Neural progenitor cell (in vitro differentiated cells): ENCODE measurements around the gene YBEY. TPM values are rescaled to one million over a fixed set of nuclear protein-coding genes. Genes with fewer than 3 reads are reported as not detected.
A peak's percentile ranks its signal among the peaks of the same experiment; 100 is the strongest.

Source experiments
- DNase-seq: peaks from one replicate; pipeline ENCODE4 v3.0.0-alpha.2; 2016; ENCODE audit warnings: low spot score
- H2AFZ ChIP-seq: fragments of 200-600 bp; sonication (generic); replicated peaks from 2 replicates; pipeline ENCODE4 v1.6.1; 2016; ENCODE audit warnings: antibody characterized with exemption
- H3F3A ChIP-seq: fragments of 200-600 bp; sonication (generic); 2 replicates; pipeline ENCODE4 v1.6.1; 2016; ENCODE audit warnings: antibody characterized with exemption, low read depth
- H3K27ac ChIP-seq: fragments of 200-600 bp; sonication (generic); 2 replicates; pipeline ENCODE4 v1.5.1; 2016; ENCODE audit warnings: mild to moderate bottlenecking
- H3K27me3 ChIP-seq: fragments of 200-600 bp; sonication (generic); 2 replicates; pipeline ENCODE4 v1.6.1; 2016; ENCODE audit warnings: mild to moderate bottlenecking, moderate library complexity
- H3K36me3 ChIP-seq: fragments of 200-600 bp; sonication (generic); 2 replicates; pipeline ENCODE4 v1.5.1; 2016
- H3K4me1 ChIP-seq: fragments of 200-600 bp; sonication (generic); 2 replicates; pipeline ENCODE4 v1.6.1; 2016; ENCODE audit warnings: mixed run types
- H3K4me2 ChIP-seq: fragments of 200-600 bp; sonication (generic); 2 replicates; pipeline ENCODE4 v1.6.1; 2016
- H3K4me3 ChIP-seq: fragments of 200-600 bp; sonication (generic); 2 replicates; pipeline ENCODE4 v1.5.1; 2016
- H3K79me2 ChIP-seq: fragments of 200-600 bp; sonication (generic); 2 replicates; pipeline ENCODE4 v1.6.1; 2016; ENCODE audit warnings: low read depth
- H3K9ac ChIP-seq: fragments of 200-600 bp; sonication (generic); 2 replicates; pipeline ENCODE4 v1.6.1; 2016
- H3K9me3 ChIP-seq: fragments of 200-600 bp; sonication (generic); 2 replicates; pipeline ENCODE4 v1.5.1; 2016; ENCODE audit warnings: low read depth
- H4K20me1 ChIP-seq: fragments of 200-600 bp; sonication (generic); 2 replicates; pipeline ENCODE4 v1.6.1; 2016; ENCODE audit warnings: low read depth
- H3K27ac Mint-ChIP-seq: 3 replicates; pipeline ENCODE4 v1.8.0; 2021; ENCODE audit warnings: mixed read lengths
- H3K27me3 Mint-ChIP-seq: 2 replicates; pipeline ENCODE4 v1.8.0; 2022; ENCODE audit warnings: low read depth, mild to moderate bottlenecking, inconsistent platforms, moderate library complexity, mixed read lengths; ENCODE audit not compliant: insufficient read depth
- H3K36me3 Mint-ChIP-seq: 3 replicates; pipeline ENCODE4 v1.8.0; 2021; ENCODE audit warnings: mixed read lengths
- H3K4me1 Mint-ChIP-seq: 3 replicates; pipeline ENCODE4 v1.8.0; 2021; ENCODE audit warnings: mixed read lengths
- H3K4me3 Mint-ChIP-seq: 3 replicates; pipeline ENCODE4 v1.8.0; 2021; ENCODE audit warnings: mild to moderate bottlenecking, moderate library complexity, mixed read lengths
- H3K9me3 Mint-ChIP-seq: 3 replicates; pipeline ENCODE4 v1.8.0; 2020; ENCODE audit warnings: mixed read lengths
- EZH2 ChIP-seq: fragments of 200-600 bp; sonication (generic); IDR thresholded peaks from 2 replicates; pipeline ENCODE4 v1.6.1; 2017; ENCODE audit warnings: antibody characterized with exemption, mild to moderate bottlenecking, moderate library complexity
- EZH2phosphoT487 ChIP-seq: fragments of 200-600 bp; sonication (generic); IDR thresholded peaks from 2 replicates; pipeline ENCODE4 v1.6.1; 2017; ENCODE audit warnings: antibody characterized with exemption
- total RNA-seq: library from RNA; depleted of rRNA; stranded (reverse); fragments of >200 nt; gene quantifications from 2 replicates; pipeline ENCODE4 v1.2.3, GENCODE V29; 2015; ENCODE audit warnings: low replicate concordance
- TF ChIP-seq, protein P1 (sequence below): fragments of 200-600 bp; sonication (generic); IDR thresholded peaks from 2 replicates; pipeline ENCODE4 v1.5.1; 2017; ENCODE audit warnings: antibody characterized with exemption, mild to moderate bottlenecking

The YBEY gene
- total RNA-seq, 1 donor from 2014 or later, result 47.3 TPM

DNA sequence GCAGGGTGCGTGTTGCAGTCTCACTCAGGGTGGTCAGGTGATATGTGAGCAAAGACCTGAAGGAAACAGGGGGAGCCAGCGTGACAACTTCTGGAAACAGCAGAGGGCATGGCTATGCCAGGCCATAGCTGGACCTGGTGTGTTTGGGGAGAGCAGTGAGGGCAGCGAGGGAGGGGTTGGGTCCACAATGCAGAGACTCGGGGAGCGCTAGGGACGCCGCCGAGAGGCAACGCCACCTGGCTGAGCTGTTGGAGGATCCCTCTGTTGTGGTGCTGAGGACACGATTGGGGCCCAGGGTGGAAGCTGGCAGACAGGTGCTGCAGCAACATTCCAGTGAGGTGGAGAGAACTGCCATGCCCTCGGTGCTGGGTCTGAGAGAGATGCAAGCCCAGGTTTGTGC is 31.0 kb upstream of the YBEY start:
- Histone ChIP-seq H3F3A (no peaks in the 10 kb centered on the region), H3K4me1 (no peaks in the 10 kb centered on the region), H2AFZ (no peak overlapping the region), H3K9me3 (no peaks in the 10 kb centered on the region), H3K27me3 (no peaks in the 10 kb centered on the region), H3K9ac (no peak overlapping the region), H3K27ac (no peak overlapping the region), H3K79me2 (no peaks in the 10 kb centered on the region), H4K20me1 (no peaks in the 10 kb centered on the region), H3K36me3 (peaks cover 12% of the 10 kb centered on the region), H3K4me3 (no peak overlapping the region), H3K4me2 (no peak overlapping the region)
- peak overlapping the region; percentile 80 for H3K27ac Mint-ChIP-seq
- no peaks in the 10 kb centered on the region for H3K4me1 Mint-ChIP-seq
- DNase-seq, result no peak
- peak overlapping the region; percentile 44 for H3K4me3 Mint-ChIP-seq
- no peaks in the 10 kb centered on the region for H3K9me3 Mint-ChIP-seq
- H3K27me3 Mint-ChIP-seq, result peaks cover 8% of the 10 kb centered on the region
- TF ChIP-seq, protein P1, sequence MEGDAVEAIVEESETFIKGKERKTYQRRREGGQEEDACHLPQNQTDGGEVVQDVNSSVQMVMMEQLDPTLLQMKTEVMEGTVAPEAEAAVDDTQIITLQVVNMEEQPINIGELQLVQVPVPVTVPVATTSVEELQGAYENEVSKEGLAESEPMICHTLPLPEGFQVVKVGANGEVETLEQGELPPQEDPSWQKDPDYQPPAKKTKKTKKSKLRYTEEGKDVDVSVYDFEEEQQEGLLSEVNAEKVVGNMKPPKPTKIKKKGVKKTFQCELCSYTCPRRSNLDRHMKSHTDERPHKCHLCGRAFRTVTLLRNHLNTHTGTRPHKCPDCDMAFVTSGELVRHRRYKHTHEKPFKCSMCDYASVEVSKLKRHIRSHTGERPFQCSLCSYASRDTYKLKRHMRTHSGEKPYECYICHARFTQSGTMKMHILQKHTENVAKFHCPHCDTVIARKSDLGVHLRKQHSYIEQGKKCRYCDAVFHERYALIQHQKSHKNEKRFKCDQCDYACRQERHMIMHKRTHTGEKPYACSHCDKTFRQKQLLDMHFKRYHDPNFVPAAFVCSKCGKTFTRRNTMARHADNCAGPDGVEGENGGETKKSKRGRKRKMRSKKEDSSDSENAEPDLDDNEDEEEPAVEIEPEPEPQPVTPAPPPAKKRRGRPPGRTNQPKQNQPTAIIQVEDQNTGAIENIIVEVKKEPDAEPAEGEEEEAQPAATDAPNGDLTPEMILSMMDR, result no peak
- no peak for TF ChIP-seq EZH2
- TF ChIP-seq EZH2phosphoT487, result no peak
- H3K36me3 Mint-ChIP-seq, result peaks cover 41% of the 10 kb centered on the region

DNA sequence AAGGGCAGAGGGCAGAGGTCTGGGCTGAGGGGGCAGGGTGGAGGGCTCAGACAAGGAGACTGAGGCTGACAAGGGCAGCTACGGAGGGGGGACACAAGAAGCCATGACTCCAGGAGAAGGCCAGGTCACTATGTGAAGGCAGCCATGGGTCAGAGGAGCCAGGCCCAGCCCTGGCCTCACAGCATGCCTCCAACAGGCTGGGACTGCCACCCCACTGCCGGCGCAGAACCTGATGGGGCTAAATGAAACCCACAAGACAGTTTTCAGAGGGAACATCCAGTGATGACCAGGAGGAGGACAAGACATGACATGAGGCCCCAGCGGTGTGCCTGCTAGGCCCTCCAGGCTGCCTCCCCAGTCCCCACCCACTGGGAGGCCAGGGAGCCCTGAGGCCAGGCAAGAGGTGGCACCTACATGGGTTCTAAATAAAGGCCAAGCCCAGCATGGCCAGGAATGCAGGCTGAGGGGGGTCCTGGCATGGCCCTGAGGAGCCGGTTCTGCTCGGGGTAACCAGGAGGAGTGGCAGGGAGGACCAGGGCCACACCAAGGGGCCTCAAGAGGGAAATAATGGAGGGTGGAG is 30.3 kb upstream of the YBEY start:
- Histone ChIP-seq H3K9ac (no peak overlapping the region), H3K4me2 (no peak overlapping the region), H2AFZ (no peak overlapping the region), H3K4me3 (no peak overlapping the region), H4K20me1 (no peaks in the 10 kb centered on the region), H3K27me3 (no peaks in the 10 kb centered on the region), H3K4me1 (no peaks in the 10 kb centered on the region), H3K79me2 (no peaks in the 10 kb centered on the region), H3K36me3 (peaks cover 10% of the 10 kb centered on the region), H3F3A (no peaks in the 10 kb centered on the region), H3K27ac (no peak overlapping the region), H3K9me3 (no peaks in the 10 kb centered on the region)
- H3K27ac Mint-ChIP-seq, result no peak overlapping the region
- H3K4me3 Mint-ChIP-seq, result peak overlapping the region; percentile 66
- no peak for DNase-seq
- peaks cover 8% of the 10 kb centered on the region for H3K27me3 Mint-ChIP-seq
- H3K9me3 Mint-ChIP-seq, result no peaks in the 10 kb centered on the region
- H3K4me1 Mint-ChIP-seq, result no peaks in the 10 kb centered on the region
- H3K36me3 Mint-ChIP-seq, result peaks cover 45% of the 10 kb centered on the region
- TF ChIP-seq, protein P1, result no peak
- no peak for TF ChIP-seq EZH2phosphoT487
- TF ChIP-seq EZH2, result no peak

- Histone ChIP-seq H3K9me3 (no peaks in the 10 kb centered on the region), H3K36me3 (peaks cover 7% of the 10 kb centered on the region), H3K27ac (no peak overlapping the region), H3K4me3 (no peak overlapping the region), H3K27me3 (no peaks in the 10 kb centered on the region), H3K9ac (no peak overlapping the region), H3K4me2 (no peak overlapping the region), H3F3A (no peaks in the 10 kb centered on the region), H4K20me1 (no peaks in the 10 kb centered on the region), H2AFZ (no peak overlapping the region), H3K4me1 (no peaks in the 10 kb centered on the region), H3K79me2 (no peaks in the 10 kb centered on the region)
- DNase-seq, result no peak
- peak overlapping the region; percentile 60 for H3K27ac Mint-ChIP-seq
- no peaks in the 10 kb centered on the region for H3K4me1 Mint-ChIP-seq
- peaks cover 47% of the 10 kb centered on the region for H3K36me3 Mint-ChIP-seq
- TF ChIP-seq EZH2 (no peak), EZH2phosphoT487 (no peak)
- TF ChIP-seq, protein P1, result no peak
- no peaks in the 10 kb centered on the region for H3K9me3 Mint-ChIP-seq
- no peak overlapping the region for H3K4me3 Mint-ChIP-seq
- peaks cover 8% of the 10 kb centered on the region for H3K27me3 Mint-ChIP-seq
These were observed 29.6 kb upstream of the YBEY start for GRCh38 chr21:46256501-46256994.
